SK-N-SH treated with all-trans-retinoic acid at 6 μM for 48 hours (cell line): ENCODE results near the gene PARD3B.

ENCODE experiments used
- ESRRG ChIP-seq: fragments of 250-450 bp; sonication (Bioruptor Pico); IDR thresholded peaks from 2 replicates; pipeline ENCODE4 v1.6.1; 2021; ENCODE audit warnings: mild to moderate bottlenecking
- ISL1 ChIP-seq: fragments of 250-450 bp; sonication (Bioruptor Pico); IDR thresholded peaks from 2 replicates; pipeline ENCODE4 v2.1.2; 2022; ENCODE audit warnings: mild to moderate bottlenecking, moderate library complexity
- OSR1 ChIP-seq: fragments of 250-450 bp; sonication (Bioruptor Pico); IDR thresholded peaks from 2 replicates; pipeline ENCODE4 v1.8.0; 2022; ENCODE audit warnings: moderate library complexity, mild to moderate bottlenecking, inconsistent platforms
- PATZ1 ChIP-seq: fragments of 250-450 bp; sonication (Bioruptor Pico); IDR thresholded peaks from 2 replicates; pipeline ENCODE4 v1.8.0; 2020; ENCODE audit warnings: mild to moderate bottlenecking, moderate library complexity, borderline replicate concordance
- PPARA ChIP-seq: fragments of 250-450 bp; sonication (Bioruptor Pico); IDR thresholded peaks from 2 replicates; pipeline ENCODE4 v1.5.0; 2020; ENCODE audit warnings: mild to moderate bottlenecking, borderline replicate concordance
- ZFP3 ChIP-seq: fragments of 250-450 bp; sonication (Bioruptor Pico); IDR thresholded peaks from 2 replicates; pipeline ENCODE4 v1.5.0; 2020; ENCODE audit warnings: mild to moderate bottlenecking, moderate library complexity
- ZNF565 ChIP-seq: fragments of 450-650 bp; formaldehyde crosslinking; conservative IDR thresholded peaks from 2 replicates; pipeline ENCODE4 v1.5.0; 2020; ENCODE audit warnings: low read depth, mild to moderate bottlenecking, moderate library complexity
- ZNF70 ChIP-seq: fragments of 450-650 bp; formaldehyde crosslinking; IDR thresholded peaks from 2 replicates; pipeline ENCODE4 v1.5.0; 2020; ENCODE audit warnings: mild to moderate bottlenecking, moderate library complexity
- ZNF8 ChIP-seq: fragments of 450-650 bp; formaldehyde crosslinking; IDR thresholded peaks from 2 replicates; pipeline ENCODE4 v1.5.0; 2020; ENCODE audit warnings: mild to moderate bottlenecking, moderate library complexity
- TF ChIP-seq, protein P1 (sequence below): fragments of 250-450 bp; sonication (Bioruptor Pico); IDR thresholded peaks from 2 replicates; pipeline ENCODE4 v1.5.1; 2020; ENCODE audit warnings: low read depth, mild to moderate bottlenecking, moderate library complexity

DNA sequence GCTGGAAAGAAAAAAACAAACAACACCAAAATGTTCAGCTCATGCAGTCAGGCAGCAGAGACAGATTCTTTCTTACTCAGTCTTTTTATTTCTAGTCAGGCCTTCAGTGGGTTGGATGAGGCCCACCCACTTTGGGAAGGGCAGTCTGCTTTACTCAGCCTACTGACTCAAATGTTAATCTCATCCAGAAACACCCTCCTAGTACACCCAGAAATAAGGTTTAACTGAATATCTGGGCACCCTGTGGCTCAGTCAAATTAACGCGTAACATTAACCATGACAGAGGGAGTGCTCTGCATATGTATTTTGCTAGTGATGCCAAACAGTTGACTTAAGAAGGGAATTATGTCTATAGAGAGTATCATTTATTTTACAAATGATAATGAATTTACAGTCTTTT, 401.6 kb downstream of the PARD3B start:
- TF ChIP-seq PATZ1 (CRISPR knock-in tag): no peak
- no peak for TF ChIP-seq ESRRG (CRISPR knock-in tag)
- TF ChIP-seq, protein P1, sequence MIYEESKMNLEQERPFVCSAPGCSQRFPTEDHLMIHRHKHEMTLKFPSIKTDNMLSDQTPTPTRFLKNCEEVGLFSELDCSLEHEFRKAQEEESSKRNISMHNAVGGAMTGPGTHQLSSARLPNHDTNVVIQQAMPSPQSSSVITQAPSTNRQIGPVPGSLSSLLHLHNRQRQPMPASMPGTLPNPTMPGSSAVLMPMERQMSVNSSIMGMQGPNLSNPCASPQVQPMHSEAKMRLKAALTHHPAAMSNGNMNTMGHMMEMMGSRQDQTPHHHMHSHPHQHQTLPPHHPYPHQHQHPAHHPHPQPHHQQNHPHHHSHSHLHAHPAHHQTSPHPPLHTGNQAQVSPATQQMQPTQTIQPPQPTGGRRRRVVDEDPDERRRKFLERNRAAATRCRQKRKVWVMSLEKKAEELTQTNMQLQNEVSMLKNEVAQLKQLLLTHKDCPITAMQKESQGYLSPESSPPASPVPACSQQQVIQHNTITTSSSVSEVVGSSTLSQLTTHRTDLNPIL (CRISPR knock-in tag): no peak
- TF ChIP-seq ZNF70 (CRISPR knock-in tag): no peak
- no peak for TF ChIP-seq ISL1 (CRISPR knock-in tag)
- TF ChIP-seq ZNF8: no peak
- TF ChIP-seq ZFP3: no peak
- TF ChIP-seq PPARA (CRISPR knock-in tag): no peak
- TF ChIP-seq OSR1: no peak
- no peak for TF ChIP-seq ZNF565 (CRISPR knock-in tag)
